ENCODE measurements around the gene IFITM5.
"Not testable (repeated sequence)": the region's sequence is repeated elsewhere in the genome, so short reads cannot be mapped to it uniquely, and the experiment has no call there.

Gene IFITM5

GRCh38 chr11:307766-308708 lies 8.7 kb upstream of the IFITM5 start, which contains the start of gene IFITM2:
Gene IFITM2 (plus strand): TSS chr11:307816. CDS start chr11:308193, 377 bp downstream.
- POLR2A ChIA-PET; DNase-seq (ENCODE audit: extremely low spot score): not testable (repeated sequence)
- CTCF ChIA-PET = interaction anchor here (1.1 to 3.7 kb wide), 4 partner anchors 8 to 89 kb away, joined by 3 to 33 read pairs (median 3); no protein-coding TSS in a partner anchor
- peak; percentile 5 for TF ChIP-seq CTCF (IDR thresholded peaks at IDR 0.05; ENCODE audit: control extremely low read depth, extremely low read depth, low read depth, missing control alignments)

DNA sequence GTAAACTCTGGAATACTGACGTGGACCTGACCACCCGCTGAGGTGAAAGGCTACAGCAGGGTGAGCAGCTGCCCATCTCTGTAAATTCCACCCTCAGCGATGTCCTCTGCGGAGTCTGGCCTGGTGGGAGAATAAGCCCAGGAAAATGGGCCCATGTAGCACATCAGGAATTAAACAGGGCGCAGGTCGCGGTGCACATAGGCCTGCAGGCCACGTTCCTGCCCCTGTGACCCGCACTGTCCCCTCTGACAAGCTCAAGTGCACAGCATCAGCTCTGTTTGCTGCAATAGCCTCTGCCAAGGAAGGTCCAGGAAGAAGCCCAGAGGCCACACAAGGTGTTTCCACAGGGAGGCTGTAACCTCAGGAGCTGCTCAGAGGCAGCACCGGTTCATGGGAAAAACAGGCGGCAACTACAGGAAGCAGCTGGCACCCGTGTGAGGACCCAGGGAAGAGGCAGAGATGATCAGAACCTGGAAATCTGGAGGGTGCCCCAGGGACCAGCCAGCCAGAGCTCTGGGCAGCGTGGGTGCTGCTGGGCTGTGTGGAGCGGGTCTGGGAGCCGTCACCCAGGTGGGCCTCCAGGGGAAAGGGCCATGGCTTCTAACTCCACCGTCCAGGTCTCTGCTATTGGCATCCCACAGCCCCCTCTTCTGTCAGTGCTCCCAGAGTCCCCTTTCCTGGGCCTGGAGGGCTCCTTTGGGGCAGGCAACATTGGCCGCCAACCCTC lies 7.5 kb upstream of the IFITM5 start:
- ChIA-PET POLR2A (no interaction called here), CTCF (interaction anchor here (1.0 to 3.7 kb wide), 12 partner anchors 10 to 90 kb away, joined by 3 to 33 read pairs (median 4); no protein-coding TSS in a partner anchor)
- TF ChIP-seq CTCF (IDR thresholded peaks at IDR 0.05; ENCODE audit: control extremely low read depth, extremely low read depth, low read depth, missing control alignments) = no peak
- DNase-seq (ENCODE audit: extremely low spot score) = no peak

DNA sequence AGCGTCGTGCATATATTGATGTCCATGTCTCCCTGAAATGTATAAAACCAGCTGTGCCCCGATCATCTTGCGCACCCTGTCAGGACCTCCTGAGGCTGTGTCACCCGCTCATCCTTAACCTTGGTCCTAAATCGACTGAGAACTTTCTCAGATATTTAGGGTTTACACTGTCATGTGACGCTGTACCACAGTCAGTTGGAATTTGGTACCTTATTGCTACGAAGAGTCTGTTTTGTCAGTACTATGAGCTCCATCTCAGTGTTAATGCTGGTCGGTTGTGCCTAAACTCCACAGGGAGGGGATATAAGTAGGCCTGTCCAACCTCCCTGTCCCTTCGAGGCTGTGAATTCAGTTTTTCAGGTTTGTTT lies 6.5 kb upstream of the IFITM5 start:
- no peak for DNase-seq (ENCODE audit: extremely low spot score)
- POLR2A ChIA-PET = no interaction called here
- CTCF ChIA-PET = interaction anchor here (0.6 to 3.7 kb wide), 14 partner anchors 11 to 159 kb away, joined by 3 to 33 read pairs (median 4); no protein-coding TSS in a partner anchor
- TF ChIP-seq CTCF (IDR thresholded peaks at IDR 0.05; ENCODE audit: control extremely low read depth, extremely low read depth, low read depth, missing control alignments) = no peak

DNA sequence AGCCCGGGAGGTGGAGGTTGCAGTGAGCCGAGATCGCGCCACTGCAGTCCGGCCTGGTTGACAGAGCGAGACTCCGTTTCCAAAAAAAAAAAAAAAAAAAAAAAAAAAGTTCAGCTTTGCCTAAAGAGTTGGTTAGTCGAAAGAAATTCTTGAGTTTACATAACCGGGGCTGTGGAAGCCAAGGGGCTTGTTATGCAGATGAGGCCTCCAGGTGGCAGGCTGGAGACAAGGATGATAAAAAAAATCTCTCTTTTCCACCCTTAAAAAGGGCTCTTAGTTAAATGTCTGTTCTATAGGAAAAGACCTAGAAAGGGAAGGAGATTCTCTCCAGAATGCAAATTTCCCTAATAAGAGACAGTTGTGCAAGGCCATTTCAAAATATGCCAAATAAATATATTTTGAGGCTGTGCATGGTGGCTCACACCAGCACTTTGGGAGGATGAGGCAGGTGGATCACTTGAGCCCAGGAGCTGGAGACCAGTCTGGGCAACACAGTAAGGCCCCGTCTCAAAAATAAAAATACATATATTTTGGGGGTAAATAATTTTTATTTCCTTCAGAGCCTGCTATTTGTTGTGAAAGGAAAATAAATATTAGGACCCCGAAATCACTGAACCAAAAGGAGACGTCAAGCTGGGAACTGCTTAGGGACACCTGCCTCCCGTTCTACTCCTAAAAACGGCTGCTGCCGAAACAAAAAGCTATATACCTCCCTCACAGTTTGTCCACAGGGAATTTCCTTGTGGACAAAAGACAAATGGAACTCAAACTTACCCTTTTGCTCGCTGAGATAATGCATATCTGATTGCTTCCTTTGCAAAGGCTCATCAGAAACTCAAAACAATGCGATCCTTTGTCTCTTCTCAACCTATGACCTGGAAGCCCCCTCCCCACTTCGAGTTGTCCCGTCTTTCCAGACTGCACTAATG lies 5.9 kb upstream of the IFITM5 start:
- TF ChIP-seq CTCF (IDR thresholded peaks at IDR 0.05; ENCODE audit: control extremely low read depth, extremely low read depth, low read depth, missing control alignments) = peak; percentile 69
- DNase-seq (ENCODE audit: extremely low spot score) = peak; percentile 73
- CTCF ChIA-PET = interaction anchor here (0.7 to 3.7 kb wide), 14 partner anchors 11 to 211 kb away, joined by 3 to 33 read pairs (median 4); no protein-coding TSS in a partner anchor
- POLR2A ChIA-PET = no interaction called here

GRCh38 chr11:304061-304506 lies 4.8 kb upstream of the IFITM5 start:
- CTCF ChIA-PET = interaction anchor here (0.7 to 3.7 kb wide), 6 partner anchors 12 to 212 kb away, joined by 3 to 33 read pairs (median 3); no protein-coding TSS in a partner anchor
- no peak for DNase-seq (ENCODE audit: extremely low spot score)
- POLR2A ChIA-PET = no interaction called here
- TF ChIP-seq CTCF (IDR thresholded peaks at IDR 0.05; ENCODE audit: control extremely low read depth, extremely low read depth, low read depth, missing control alignments) = no peak
